HG03460 (cell line): ENCODE data around the gene SRGN.
"Not testable (repeated sequence)": the region's sequence is repeated elsewhere in the genome, so short reads cannot be mapped to it uniquely, and the experiment has no call there.

Source experiments
- ATAC-seq: cut with Tn5 transposase; IDR thresholded peaks from one replicate; pipeline ENCODE4 v1.9.1; 2021; ENCODE audit not compliant: unreplicated experiment

The SRGN gene

DNA sequence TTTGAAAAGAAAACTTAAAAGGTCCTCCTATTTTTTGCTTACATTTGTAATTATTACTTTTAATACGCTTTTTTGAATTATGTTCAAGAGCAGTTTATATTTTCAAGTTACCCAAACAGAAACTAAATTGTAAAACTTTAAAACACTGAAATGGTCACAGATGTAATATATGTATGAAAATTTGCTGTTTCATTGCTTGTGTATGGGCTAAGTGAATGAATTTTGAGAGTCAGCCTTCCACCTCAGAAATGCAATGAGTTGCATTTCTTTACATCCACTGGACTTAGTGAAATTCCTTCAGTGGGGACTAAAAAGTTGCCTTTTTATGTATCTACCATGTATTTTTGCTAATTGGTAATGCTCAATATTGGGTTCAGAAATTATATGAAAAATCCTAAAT, 37.7 kb downstream of the SRGN start:
- no peak for ATAC-seq

GRCh38 chr10:69130251-69130650, 42.3 kb downstream of the SRGN start:
- ATAC-seq, result no peak

DNA sequence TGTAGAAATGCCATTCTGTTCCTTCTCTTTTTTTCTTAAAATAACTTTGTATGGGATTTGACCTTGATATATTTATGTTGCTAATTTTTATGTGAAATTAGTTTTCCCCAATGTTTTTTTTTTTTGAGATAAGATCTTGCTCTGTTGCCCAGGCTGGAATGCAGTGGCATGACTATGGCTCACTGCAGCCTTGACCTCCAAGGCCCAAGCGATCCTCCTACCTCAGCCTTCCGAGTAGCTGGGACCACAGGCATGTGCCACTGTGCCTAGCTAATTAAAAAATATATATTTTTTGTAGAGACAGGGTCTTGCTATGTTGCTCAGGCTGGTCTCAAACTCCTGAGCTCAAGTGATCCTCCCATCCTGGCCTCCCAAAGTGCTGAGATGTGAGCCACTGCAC, 52.1 kb downstream of the SRGN start:
- ATAC-seq, result no peak

DNA sequence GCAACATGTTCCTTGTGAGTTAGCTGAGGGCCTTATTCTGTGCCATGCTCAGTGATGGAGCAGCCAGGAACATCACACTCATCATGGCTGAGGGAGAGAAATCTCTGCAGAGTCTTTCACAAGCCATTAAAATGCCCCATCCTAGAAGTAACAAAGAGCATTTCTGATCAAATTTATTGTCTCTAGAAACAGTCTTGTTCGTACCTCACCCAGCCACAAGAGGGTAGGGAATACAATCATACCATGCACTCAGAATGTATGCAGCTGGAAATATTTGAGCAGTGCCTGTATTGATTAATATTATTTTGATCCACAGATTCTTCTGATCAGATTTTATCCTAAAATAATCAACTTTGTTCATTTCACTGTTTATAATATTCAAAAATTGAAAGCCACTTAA, 53.4 kb downstream of the SRGN start:
- no peak for ATAC-seq

- ATAC-seq, result not testable (repeated sequence)
Observed at GRCh38 chr10:69142074-69142473, 54.2 kb downstream of the SRGN start.

DNA sequence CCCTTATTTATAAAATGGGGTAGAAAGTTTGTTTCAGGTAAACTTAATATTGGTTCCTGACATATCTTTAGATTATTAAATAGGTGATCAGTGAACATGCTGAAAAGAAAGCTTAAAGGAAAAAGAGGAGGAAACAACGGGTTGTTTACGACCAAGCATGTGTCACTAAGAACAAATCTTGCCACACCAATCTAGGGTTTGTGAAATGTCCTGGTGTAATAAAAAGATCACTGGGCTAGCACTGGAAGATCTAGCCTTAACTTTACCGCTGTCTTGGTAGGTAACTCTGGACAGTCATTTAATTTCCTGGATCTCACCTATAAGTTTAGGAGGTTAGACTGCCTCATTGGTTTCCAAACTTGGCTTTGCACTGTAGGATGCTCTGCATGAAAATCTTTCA, 55.1 kb downstream of the SRGN start:
- ATAC-seq, result no peak

DNA sequence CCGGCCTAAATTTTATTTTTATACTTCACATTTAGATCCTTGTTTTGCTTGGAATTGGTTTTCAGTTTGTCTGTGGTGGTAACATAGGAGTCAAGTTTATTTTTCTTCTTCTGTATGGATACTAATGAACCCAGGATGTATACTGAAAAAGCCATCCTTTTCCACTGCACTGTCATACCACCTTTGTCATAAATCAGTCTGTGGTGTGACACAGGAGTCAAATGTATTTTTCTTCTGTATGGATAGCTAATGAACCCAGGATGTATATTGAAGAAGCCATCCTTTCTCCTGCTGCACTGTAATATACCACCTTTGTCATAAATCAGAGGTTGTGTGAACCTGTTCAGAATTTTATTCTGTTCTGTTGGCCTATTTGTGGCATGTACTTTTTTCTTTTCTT, 57.4 kb downstream of the SRGN start:
- no peak for ATAC-seq

DNA sequence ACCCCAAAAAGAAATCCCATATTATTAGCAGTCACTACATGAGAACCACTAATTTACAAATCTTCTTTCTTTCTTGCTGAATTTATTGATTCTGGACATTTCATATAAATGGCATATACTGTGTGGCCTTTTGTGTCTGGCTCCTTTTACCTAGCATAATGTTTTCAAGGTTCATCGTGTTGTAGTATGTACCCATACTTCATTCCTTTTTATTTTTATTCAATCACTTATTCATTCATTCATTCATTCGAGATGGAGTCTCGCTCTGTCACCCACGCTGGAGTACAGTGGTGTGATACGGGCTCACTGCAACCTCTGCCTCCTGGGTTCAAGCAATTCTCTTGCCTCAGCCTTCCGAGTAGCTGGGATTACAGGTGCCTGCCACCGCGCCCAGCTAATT, 58.0 kb downstream of the SRGN start:
- ATAC-seq, result no peak

DNA sequence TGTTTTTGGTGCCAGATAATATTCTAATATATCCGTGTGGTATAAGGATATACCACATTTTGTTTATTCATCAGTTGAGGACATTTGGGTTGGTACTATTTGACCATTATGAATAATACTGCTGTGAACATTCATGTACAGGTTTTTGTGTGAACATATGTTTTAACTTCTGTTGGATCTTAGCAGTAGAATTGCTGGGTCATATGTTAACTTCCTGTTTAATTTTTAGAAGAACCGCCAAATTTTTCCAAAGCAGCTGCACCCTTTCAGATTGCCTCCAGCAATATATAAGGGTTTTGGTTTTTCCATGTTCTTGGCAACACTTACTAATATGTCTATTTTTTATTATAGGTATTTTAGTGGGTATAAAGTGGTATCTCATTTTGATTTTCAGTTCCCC, 58.9 kb downstream of the SRGN start:
- no peak for ATAC-seq

DNA sequence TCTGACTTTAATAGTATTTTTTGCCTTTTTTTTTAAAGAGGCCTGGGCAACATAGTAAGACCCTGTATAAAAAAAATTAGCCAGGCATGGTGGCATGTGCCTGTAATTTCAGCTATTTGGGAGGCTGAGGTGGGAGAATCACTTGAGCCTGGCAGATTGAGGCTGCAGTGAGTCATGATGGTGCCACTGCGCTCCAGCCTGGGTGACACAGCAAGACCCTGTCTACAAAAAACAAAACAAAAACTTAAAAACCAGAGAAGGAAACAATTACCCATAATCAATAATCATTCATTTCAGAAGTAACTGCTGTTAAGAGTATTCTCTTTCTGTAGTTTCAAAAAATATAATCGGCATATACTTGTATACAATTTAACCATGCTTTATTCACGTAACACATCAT, 64.1 kb downstream of the SRGN start:
- ATAC-seq, result no peak

- ATAC-seq, result no peak
Observed at GRCh38 chr10:69153227-69153626, 65.3 kb downstream of the SRGN start.
